K562 (cell line): ENCODE data around the gene ZNF74. TPM values are rescaled to one million over a fixed set of nuclear protein-coding genes. Genes with fewer than 3 reads are reported as not detected.
A peak's percentile ranks its signal among the peaks of the same experiment; 100 is the strongest.

ENCODE experiments used
- CCNT2 ChIP-seq: IDR thresholded peaks from 2 replicates; pipeline ENCODE4 v1.6.1; 2011; ENCODE audit warnings: borderline replicate concordance, low read depth, mild to moderate bottlenecking, moderate library complexity, mixed read lengths, low read length; ENCODE audit not compliant: insufficient read length; ENCODE audit errors: extremely low read depth
- HDAC2 ChIP-seq: fragments of 450-650 bp; IDR thresholded peaks from 2 replicates; pipeline ENCODE4 v1.6.1; 2016; ENCODE audit warnings: mild to moderate bottlenecking
- JUNB ChIP-seq: fragments of 450-650 bp; formaldehyde crosslinking; conservative IDR thresholded peaks from 2 replicates; pipeline ENCODE4 v1.4.0; 2020; ENCODE audit warnings: mild to moderate bottlenecking
- KDM4B ChIP-seq, 2 experiments: fragments of 450-650 bp in 1 of 2; sonication (generic) in 1 of 2; IDR thresholded peaks; 2 replicates each; pipeline ENCODE4 v1.6.1; 2016 to 2017; ENCODE audit warnings: borderline replicate concordance in 2 of 2, antibody characterized with exemption in 1 of 2, low read depth in 1 of 2, mild to moderate bottlenecking in 1 of 2
- L3MBTL2 ChIP-seq: fragments of 450-650 bp; IDR thresholded peaks from 2 replicates; pipeline ENCODE4 v1.6.1; 2016; ENCODE audit warnings: mild to moderate bottlenecking, moderate library complexity
- LEF1 ChIP-seq: fragments of 450-650 bp; IDR thresholded peaks from 2 replicates; pipeline ENCODE4 v1.6.1; 2016; ENCODE audit warnings: mild to moderate bottlenecking
- MTA1 ChIP-seq: fragments of 450-650 bp; IDR thresholded peaks from 2 replicates; pipeline ENCODE4 v1.6.1; 2017; ENCODE audit warnings: borderline replicate concordance
- NCOA1 ChIP-seq: fragments of 450-650 bp; IDR thresholded peaks from 2 replicates; pipeline ENCODE4 v1.6.1; 2016; ENCODE audit warnings: low read depth
- NCOA2 ChIP-seq, 2 experiments: fragments of 450-650 bp; IDR thresholded peaks; 2 replicates each; pipeline ENCODE4 v1.6.1; 2018; ENCODE audit warnings: mild to moderate bottlenecking in 2 of 2, moderate library complexity in 1 of 2; ENCODE audit not compliant: partially characterized antibody in 2 of 2
- NRF1 ChIP-seq, 2 experiments: fragments of 450-650 bp; IDR thresholded peaks in 1 of 2; conservative IDR thresholded peaks in 1 of 2; 2 replicates each; pipeline ENCODE4 v1.6.1; 2014; ENCODE audit warnings: mild to moderate bottlenecking in 2 of 2
- PHB ChIP-seq: fragments of 250-450 bp; sonication (Bioruptor Pico); IDR thresholded peaks from 2 replicates; pipeline ENCODE4 v1.5.0; 2021
- PHF20 ChIP-seq: fragments of 450-650 bp; IDR thresholded peaks from 2 replicates; pipeline ENCODE4 v1.6.1; 2018; ENCODE audit not compliant: partially characterized antibody
- ZNF76 ChIP-seq: fragments of 250-450 bp; sonication (Bioruptor Pico); IDR thresholded peaks from 2 replicates; pipeline ENCODE4 v1.4.0; 2020; ENCODE audit warnings: mild to moderate bottlenecking, moderate library complexity, borderline replicate concordance
- polyA plus RNA-seq, 8 experiments: library from polyadenylated mRNA; depleted of rRNA in 4 of 8; stranded (reverse) in 5 of 8; unstranded in 3 of 8; fragments of >200 nt; fragmentation: Nextera tagmentation in 2 of 8; fragmentation: Illumina TruSeq in 1 of 8; extraction: Ambion mirVana in 2 of 8; extraction: Trizol in 1 of 8; gene quantifications; 2 replicates each; pipeline versions ENCODE4 v1.2.1 to v1.2.3, GENCODE V29; 2011 to 2014; ENCODE audit warnings: inconsistent platforms in 1 of 8, missing spikeins in 1 of 8
- total RNA-seq, 7 experiments: library from RNA; depleted of rRNA in 6 of 7; stranded (reverse); fragments of >200 nt in 6 of 7; fragmentation: Illumina TruSeq in 2 of 7; extraction: Trizol in 2 of 7; gene quantifications; 2 replicates each; pipeline versions ENCODE4 v1.2.1 to v1.2.3, GENCODE V29; 2011 to 2021; ENCODE audit warnings: low replicate concordance in 1 of 7
- TF ChIP-seq, protein P1 (sequence below): sonication (generic); formaldehyde crosslinking; IDR thresholded peaks from 2 replicates; pipeline ENCODE4 v1.8.0; 2022; ENCODE audit warnings: missing genetic modification reagents, mild to moderate bottlenecking, borderline replicate concordance
- TF ChIP-seq, protein P2 (sequence below), 2 experiments: fragments of 450-650 bp in 1 of 2; sonication (generic) in 1 of 2; formaldehyde crosslinking; conservative IDR thresholded peaks; 2 replicates each; pipeline versions ENCODE4 v1.4.0 to v1.8.1; 2020 to 2022; ENCODE audit warnings: mild to moderate bottlenecking in 1 of 2, missing genetic modification reagents in 1 of 2
- TF ChIP-seq, protein P3 (sequence below): fragments of 250-450 bp; sonication (Bioruptor Pico); IDR thresholded peaks from 2 replicates; pipeline ENCODE4 v1.4.0; 2020; ENCODE audit warnings: mild to moderate bottlenecking
- TF ChIP-seq, protein P4 (sequence below), 2 experiments: IDR thresholded peaks in 1 of 2; conservative IDR thresholded peaks in 1 of 2; 2 replicates each; pipeline ENCODE4 v1.6.1; 2016; ENCODE audit warnings: low read depth in 2 of 2, mild to moderate bottlenecking in 1 of 2, missing compliant biosample characterization in 1 of 2, missing genetic modification characterization in 1 of 2, moderate library complexity in 1 of 2

Gene ZNF74
- total and polyA plus RNA-seq, 9 of the 15 experiments (the other 6 are each of a cell fraction or from before 2014, with no cell fraction given) = 2.4 to 53.5 (median 31.5) TPM

DNA sequence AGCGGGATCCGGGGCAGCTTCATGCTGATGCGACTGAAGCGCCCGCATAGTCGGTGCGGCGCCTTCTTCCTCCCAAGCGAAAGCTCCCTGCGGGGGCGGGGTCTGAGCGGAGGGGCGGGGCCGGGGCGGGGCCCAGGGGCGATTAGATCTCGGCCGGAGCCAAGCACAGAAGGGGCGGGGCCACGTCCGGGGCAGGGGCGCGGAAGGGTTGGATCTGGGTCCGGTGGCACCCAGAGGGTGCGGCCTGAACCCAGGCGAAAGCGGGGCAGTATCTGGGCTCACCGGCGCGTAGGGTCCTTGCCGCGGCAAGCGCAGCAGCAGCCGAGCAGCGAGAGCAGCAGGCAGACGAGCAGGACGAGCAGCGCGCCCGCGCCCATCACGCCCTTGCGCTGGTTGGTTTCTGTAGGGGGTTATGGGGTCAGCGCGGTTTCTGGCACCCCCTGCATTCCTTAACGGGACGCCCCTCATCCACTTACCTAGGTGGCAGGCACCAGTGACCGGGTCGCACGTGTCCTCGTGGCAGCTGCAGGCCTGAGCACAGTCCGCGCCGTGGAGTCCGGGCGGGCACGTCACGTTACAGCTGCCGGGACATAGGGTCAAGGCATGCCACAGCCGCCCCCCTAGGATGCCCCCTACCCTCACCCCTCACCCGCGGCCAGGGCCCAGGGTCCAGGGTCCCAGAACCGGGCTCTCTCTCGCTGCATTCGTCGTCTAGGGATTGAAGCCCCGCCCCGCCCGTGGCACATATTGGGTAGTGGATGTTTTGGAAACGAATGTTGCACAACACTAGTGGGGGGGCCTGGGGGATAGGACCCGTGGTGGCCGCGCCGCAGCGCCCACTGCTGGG lies 35.5 kb downstream of the ZNF74 start (continued):
- TF ChIP-seq NCOA2 (IDR thresholded peaks at IDR 0.05; ENCODE audit: partially characterized antibody in 2 of 2) (no peak), ZNF76 (CRISPR knock-in tag) (0 out of 2 replicates have a peak, but pooled peaks have one; percentile 12), HDAC2 (peak; percentile 54; the same call in 1 of the 2 replicates), JUNB (CRISPR knock-in tag) (peak; percentile 58; the same call in 1 of the 2 replicates), PHB (peak; percentile 59), NRF1 (conservative IDR thresholded peaks at IDR 0.05 in 1 of 2, IDR thresholded peaks at IDR 0.05 in 1 of 2) (peak; percentile 69 to 75), KDM4B (IDR thresholded peaks at IDR 0.05; ENCODE audit: borderline replicate concordance in 2 of 2, low read depth in 1 of 2) (peak in 1 of 2 experiments; percentile 73; a peak in 1 of 4 replicates), PHF20 (peak; percentile 74), LEF1 (no peak), L3MBTL2 (peak; percentile 78; the same call in 1 of the 2 replicates), CCNT2 (no peak), MTA1 (0 out of 2 replicates have a peak, but pooled peaks have one; percentile 33), NCOA1 (no peak)
- TF ChIP-seq, protein P1, sequence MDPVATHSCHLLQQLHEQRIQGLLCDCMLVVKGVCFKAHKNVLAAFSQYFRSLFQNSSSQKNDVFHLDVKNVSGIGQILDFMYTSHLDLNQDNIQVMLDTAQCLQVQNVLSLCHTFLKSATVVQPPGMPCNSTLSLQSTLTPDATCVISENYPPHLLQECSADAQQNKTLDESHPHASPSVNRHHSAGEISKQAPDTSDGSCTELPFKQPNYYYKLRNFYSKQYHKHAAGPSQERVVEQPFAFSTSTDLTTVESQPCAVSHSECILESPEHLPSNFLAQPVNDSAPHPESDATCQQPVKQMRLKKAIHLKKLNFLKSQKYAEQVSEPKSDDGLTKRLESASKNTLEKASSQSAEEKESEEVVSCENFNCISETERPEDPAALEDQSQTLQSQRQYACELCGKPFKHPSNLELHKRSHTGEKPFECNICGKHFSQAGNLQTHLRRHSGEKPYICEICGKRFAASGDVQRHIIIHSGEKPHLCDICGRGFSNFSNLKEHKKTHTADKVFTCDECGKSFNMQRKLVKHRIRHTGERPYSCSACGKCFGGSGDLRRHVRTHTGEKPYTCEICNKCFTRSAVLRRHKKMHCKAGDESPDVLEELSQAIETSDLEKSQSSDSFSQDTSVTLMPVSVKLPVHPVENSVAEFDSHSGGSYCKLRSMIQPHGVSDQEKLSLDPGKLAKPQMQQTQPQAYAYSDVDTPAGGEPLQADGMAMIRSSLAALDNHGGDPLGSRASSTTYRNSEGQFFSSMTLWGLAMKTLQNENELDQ (CRISPR knock-in tag) = no peak
- TF ChIP-seq, protein P2, sequence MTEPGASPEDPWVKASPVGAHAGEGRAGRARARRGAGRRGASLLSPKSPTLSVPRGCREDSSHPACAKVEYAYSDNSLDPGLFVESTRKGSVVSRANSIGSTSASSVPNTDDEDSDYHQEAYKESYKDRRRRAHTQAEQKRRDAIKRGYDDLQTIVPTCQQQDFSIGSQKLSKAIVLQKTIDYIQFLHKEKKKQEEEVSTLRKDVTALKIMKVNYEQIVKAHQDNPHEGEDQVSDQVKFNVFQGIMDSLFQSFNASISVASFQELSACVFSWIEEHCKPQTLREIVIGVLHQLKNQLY (CRISPR knock-in tag; conservative IDR thresholded peaks at IDR 0.05) = peak; percentile 8 to 54; a peak in 1 of 4 replicates
- TF ChIP-seq, protein P3, sequence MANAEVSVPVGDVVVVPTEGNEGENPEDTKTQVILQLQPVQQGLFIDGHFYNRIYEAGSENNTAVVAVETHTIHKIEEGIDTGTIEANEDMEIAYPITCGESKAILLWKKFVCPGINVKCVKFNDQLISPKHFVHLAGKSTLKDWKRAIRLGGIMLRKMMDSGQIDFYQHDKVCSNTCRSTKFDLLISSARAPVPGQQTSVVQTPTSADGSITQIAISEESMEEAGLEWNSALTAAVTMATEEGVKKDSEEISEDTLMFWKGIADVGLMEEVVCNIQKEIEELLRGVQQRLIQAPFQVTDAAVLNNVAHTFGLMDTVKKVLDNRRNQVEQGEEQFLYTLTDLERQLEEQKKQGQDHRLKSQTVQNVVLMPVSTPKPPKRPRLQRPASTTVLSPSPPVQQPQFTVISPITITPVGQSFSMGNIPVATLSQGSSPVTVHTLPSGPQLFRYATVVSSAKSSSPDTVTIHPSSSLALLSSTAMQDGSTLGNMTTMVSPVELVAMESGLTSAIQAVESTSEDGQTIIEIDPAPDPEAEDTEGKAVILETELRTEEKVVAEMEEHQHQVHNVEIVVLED (CRISPR knock-in tag) = peak; percentile 32
- TF ChIP-seq, protein P4, sequence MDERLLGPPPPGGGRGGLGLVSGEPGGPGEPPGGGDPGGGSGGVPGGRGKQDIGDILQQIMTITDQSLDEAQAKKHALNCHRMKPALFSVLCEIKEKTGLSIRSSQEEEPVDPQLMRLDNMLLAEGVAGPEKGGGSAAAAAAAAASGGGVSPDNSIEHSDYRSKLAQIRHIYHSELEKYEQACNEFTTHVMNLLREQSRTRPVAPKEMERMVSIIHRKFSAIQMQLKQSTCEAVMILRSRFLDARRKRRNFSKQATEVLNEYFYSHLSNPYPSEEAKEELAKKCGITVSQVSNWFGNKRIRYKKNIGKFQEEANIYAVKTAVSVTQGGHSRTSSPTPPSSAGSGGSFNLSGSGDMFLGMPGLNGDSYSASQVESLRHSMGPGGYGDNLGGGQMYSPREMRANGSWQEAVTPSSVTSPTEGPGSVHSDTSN (CRISPR knock-in tag; IDR thresholded peaks at IDR 0.05; ENCODE audit: low read depth) = no peak
- TF ChIP-seq, protein P4 (tag; conservative IDR thresholded peaks at IDR 0.05; ENCODE audit: low read depth) = no peak
